ENCODE results near the gene LPCAT1.
"Not testable (repeated sequence)": the region's sequence is repeated elsewhere in the genome, so short reads cannot be mapped to it uniquely, and the experiment has no call there.

LPCAT1 gene

GRCh38 chr5:1540831-1541701 is 17.3 kb upstream of the LPCAT1 start:
- DNase-seq (ENCODE audit: low read depth) = no peak

- DNase-seq (ENCODE audit: low read depth) = no peak
These were observed 16.4 kb upstream of the LPCAT1 start for GRCh38 chr5:1540166-1540565.

- DNase-seq (ENCODE audit: low read depth) = not testable (repeated sequence)
These were observed 15.8 kb upstream of the LPCAT1 start for GRCh38 chr5:1539393-1540161.

- no peak for DNase-seq (ENCODE audit: low read depth)
These were observed 15.1 kb upstream of the LPCAT1 start for GRCh38 chr5:1538741-1539392.

GRCh38 chr5:1538276-1538675 is 14.5 kb upstream of the LPCAT1 start:
- no peak for DNase-seq (ENCODE audit: low read depth)

- DNase-seq (ENCODE audit: low read depth) = no peak
These were observed 13.9 kb upstream of the LPCAT1 start for GRCh38 chr5:1537603-1538154.

- DNase-seq (ENCODE audit: low read depth) = no peak
These were observed 13.3 kb upstream of the LPCAT1 start for GRCh38 chr5:1536871-1537602.

GRCh38 chr5:1536322-1536845 is 12.6 kb upstream of the LPCAT1 start:
- DNase-seq (ENCODE audit: low read depth) = peak; percentile 48

- DNase-seq (ENCODE audit: low read depth) = no peak
These were observed 11.9 kb upstream of the LPCAT1 start for GRCh38 chr5:1535646-1536045.

GRCh38 chr5:1532384-1532783 is 8.6 kb upstream of the LPCAT1 start:
- DNase-seq (ENCODE audit: low read depth) = no peak

- DNase-seq (ENCODE audit: low read depth) = no peak
These were observed 5.7 kb upstream of the LPCAT1 start for GRCh38 chr5:1529498-1529897.

- DNase-seq (ENCODE audit: low read depth) = no peak
These were observed 3.9 kb upstream of the LPCAT1 start for GRCh38 chr5:1527533-1528205.

- DNase-seq (ENCODE audit: low read depth) = no peak
These were observed 2.9 kb upstream of the LPCAT1 start for GRCh38 chr5:1526681-1527131.

- no peak for DNase-seq (ENCODE audit: low read depth)
These were observed 2.5 kb upstream of the LPCAT1 start for GRCh38 chr5:1526190-1526631.

- DNase-seq (ENCODE audit: low read depth) = no peak
These were observed 1.9 kb upstream of the LPCAT1 start for GRCh38 chr5:1525624-1526189.

- no peak for DNase-seq (ENCODE audit: low read depth)
These were observed 1.3 kb upstream of the LPCAT1 start for GRCh38 chr5:1524799-1525623.

- DNase-seq (ENCODE audit: low read depth) = no peak
These were observed 680 bp upstream of the LPCAT1 start for GRCh38 chr5:1524481-1524798.

- DNase-seq (ENCODE audit: low read depth) = no peak
These were observed 324 bp downstream of the LPCAT1 start for GRCh38 chr5:1523480-1523792.

GRCh38 chr5:1522601-1523479 is 920 bp downstream of the LPCAT1 start:
- DNase-seq (ENCODE audit: low read depth) = no peak

Data from activated T-cell treated with anti-CD3 and anti-CD28 coated beads for 1 hour (primary cell).